ENCODE results near the gene MOB2.

MOB2 gene, protein sequence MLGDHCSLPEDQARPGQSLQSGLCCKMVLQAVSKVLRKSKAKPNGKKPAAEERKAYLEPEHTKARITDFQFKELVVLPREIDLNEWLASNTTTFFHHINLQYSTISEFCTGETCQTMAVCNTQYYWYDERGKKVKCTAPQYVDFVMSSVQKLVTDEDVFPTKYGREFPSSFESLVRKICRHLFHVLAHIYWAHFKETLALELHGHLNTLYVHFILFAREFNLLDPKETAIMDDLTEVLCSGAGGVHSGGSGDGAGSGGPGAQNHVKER

DNA sequence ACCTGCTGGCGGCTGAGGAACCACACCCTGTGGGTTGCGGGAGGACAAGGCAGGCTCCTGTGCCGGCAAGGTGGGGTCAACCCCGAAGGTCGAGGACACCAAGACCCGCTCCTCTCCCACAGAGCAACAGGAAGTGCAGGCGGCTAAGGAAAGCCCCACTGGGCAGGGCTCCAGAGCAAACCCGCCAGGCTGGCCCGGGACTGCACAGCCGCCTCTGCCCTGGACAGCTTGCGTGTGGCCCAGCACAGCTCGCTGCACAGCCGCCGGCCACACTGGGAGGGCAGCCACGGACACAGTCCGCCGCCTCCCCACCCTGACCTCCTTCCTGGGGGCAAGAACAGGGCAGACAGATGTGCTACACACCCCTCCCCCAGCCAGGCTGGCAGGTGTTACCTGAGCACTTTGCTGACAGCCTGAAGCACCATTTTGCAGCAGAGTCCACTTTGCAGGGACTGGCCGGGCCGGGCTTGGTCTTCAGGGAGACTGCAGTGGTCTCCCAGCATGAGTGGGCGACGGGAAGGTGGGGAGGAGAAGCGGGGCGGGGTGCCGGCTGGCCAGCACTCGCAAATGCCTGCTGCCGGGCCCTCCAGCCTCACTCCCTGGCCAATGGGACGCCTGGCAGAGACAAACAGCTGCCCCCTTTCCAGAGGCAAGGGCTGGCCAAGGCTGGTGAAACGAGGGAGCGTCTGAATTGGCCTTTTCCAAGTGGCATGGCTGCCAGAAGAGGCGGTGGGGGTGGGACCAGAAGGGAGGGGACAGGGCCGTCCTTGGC, at the start of gene MOB2:
Gene MOB2, minus strand, starts transcription at position 726 of the 772 bp plus-strand sequence. Its CDS starts 223 bp downstream, at position 503.
- Histone ChIP-seq H3K4me1 (no peaks in the 10 kb centered on the region), H3K9ac (no peak within 1 kb of the TSS), H3K4me3 (ENCODE audit: low read depth, low read length) (no peak within 1 kb of the TSS), H3K4me2 (ENCODE audit: low read length) (peak within 1 kb of the TSS; percentile 38), H3K27me3 (ENCODE audit: control insufficient read depth, insufficient read depth, low read length) (no peaks in the 10 kb centered on the region), H3K79me2 (peaks cover 38% of the 10 kb centered on the region), H3K27ac (no peak within 1 kb of the TSS), H2AFZ (no peak within 1 kb of the TSS), H3K36me3 (ENCODE audit: control insufficient read depth, insufficient read depth, low read length) (no peaks in the 10 kb centered on the region), H3K9me3 (ENCODE audit: control insufficient read depth, low read length) (no peaks in the 10 kb centered on the region)
- TF ChIP-seq, protein P1, sequence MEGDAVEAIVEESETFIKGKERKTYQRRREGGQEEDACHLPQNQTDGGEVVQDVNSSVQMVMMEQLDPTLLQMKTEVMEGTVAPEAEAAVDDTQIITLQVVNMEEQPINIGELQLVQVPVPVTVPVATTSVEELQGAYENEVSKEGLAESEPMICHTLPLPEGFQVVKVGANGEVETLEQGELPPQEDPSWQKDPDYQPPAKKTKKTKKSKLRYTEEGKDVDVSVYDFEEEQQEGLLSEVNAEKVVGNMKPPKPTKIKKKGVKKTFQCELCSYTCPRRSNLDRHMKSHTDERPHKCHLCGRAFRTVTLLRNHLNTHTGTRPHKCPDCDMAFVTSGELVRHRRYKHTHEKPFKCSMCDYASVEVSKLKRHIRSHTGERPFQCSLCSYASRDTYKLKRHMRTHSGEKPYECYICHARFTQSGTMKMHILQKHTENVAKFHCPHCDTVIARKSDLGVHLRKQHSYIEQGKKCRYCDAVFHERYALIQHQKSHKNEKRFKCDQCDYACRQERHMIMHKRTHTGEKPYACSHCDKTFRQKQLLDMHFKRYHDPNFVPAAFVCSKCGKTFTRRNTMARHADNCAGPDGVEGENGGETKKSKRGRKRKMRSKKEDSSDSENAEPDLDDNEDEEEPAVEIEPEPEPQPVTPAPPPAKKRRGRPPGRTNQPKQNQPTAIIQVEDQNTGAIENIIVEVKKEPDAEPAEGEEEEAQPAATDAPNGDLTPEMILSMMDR (IDR thresholded peaks at IDR 0.05): no peak

DNA sequence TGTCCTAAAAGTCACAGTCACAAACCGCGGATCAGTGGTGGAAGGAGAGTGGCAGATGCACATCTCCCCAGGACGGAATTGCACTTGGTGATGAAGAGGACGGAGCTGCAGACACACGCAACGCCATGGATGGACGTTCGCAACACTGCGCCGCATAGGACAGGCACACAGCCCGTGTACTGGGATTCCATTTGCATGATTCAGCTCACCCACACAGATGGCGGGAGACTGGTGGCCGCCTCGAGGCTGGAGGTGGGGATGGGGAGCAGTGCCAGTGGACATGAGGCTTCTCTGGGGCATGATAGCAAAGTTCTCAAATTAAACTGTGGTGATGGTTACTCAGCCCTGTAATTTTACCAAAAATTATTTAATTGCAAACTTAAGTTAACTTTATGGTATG, 48.1 kb upstream of the MOB2 start:
- Histone ChIP-seq H3K4me1 (peaks cover 7% of the 10 kb centered on the region), H3K4me2 (ENCODE audit: low read length) (no peak overlapping the region), H3K79me2 (peaks cover 62% of the 10 kb centered on the region), H3K27ac (no peak overlapping the region), H3K36me3 (ENCODE audit: control insufficient read depth, insufficient read depth, low read length) (no peaks in the 10 kb centered on the region), H3K27me3 (ENCODE audit: control insufficient read depth, insufficient read depth, low read length) (no peaks in the 10 kb centered on the region), H3K9ac (no peak overlapping the region), H3K9me3 (ENCODE audit: control insufficient read depth, low read length) (no peaks in the 10 kb centered on the region), H2AFZ (no peak overlapping the region), H3K4me3 (ENCODE audit: low read depth, low read length) (no peak overlapping the region)
- TF ChIP-seq, protein P1 (IDR thresholded peaks at IDR 0.05): no peak

DNA sequence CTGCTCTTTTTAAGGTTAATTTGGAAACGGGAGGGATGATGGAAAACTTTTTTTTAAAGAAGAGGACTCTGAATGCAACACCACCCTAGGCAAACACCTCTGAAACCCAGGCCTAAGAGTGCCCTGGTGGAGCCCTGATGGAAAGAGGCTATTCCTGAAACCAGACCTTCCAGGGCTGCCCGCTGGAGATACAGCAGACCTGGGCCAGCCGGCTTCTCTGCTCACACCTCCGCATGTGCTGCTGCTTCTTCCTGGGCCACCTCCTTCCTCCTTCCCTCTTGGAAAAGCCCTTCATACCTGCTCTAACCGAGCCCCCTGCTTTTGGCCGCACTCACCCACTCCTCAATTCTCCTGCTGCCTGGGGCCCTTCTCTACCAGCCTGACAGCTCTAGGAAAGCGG, 47.6 kb upstream of the MOB2 start:
- H3K4me3 ChIP-seq (ENCODE audit: low read depth, low read length): no peak overlapping the region
- no peaks in the 10 kb centered on the region for H3K27me3 ChIP-seq (ENCODE audit: control insufficient read depth, insufficient read depth, low read length)
- TF ChIP-seq, protein P1 (IDR thresholded peaks at IDR 0.05): no peak
- no peak overlapping the region for H2AFZ ChIP-seq
- no peak overlapping the region for H3K9ac ChIP-seq
- peaks cover 67% of the 10 kb centered on the region for H3K79me2 ChIP-seq
- H3K9me3 ChIP-seq (ENCODE audit: control insufficient read depth, low read length): no peaks in the 10 kb centered on the region
- no peak overlapping the region for H3K27ac ChIP-seq
- H3K4me1 ChIP-seq: peaks cover 7% of the 10 kb centered on the region
- H3K36me3 ChIP-seq (ENCODE audit: control insufficient read depth, insufficient read depth, low read length): no peaks in the 10 kb centered on the region
- H3K4me2 ChIP-seq (ENCODE audit: low read length): no peak overlapping the region

DNA sequence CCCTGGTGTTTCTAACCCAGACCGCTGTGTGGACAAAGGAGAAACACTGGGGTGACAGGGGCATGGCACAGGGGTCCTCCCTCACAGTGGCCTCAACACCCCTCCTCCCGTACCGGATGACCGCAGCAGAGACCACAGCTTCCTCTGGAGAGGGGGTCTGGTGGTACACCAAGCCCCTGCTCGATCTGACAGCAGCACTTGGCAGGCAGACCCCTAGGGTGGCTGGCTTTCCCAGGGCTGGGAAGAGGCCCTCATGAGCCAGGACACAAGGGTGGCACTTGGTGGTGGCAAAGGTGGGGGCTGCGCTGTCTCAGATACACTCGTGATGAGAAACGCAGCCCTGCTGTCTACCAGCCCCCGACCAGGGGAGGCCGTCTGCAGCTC, 46.8 kb upstream of the MOB2 start:
- TF ChIP-seq, protein P1 (IDR thresholded peaks at IDR 0.05): no peak
- Histone ChIP-seq H3K9me3 (ENCODE audit: control insufficient read depth, low read length) (no peaks in the 10 kb centered on the region), H3K79me2 (peaks cover 74% of the 10 kb centered on the region), H3K4me1 (peaks cover 7% of the 10 kb centered on the region), H3K9ac (no peak overlapping the region), H3K4me2 (ENCODE audit: low read length) (no peak overlapping the region), H3K36me3 (ENCODE audit: control insufficient read depth, insufficient read depth, low read length) (no peaks in the 10 kb centered on the region), H2AFZ (no peak overlapping the region), H3K27ac (peak overlapping the region; percentile 44), H3K27me3 (ENCODE audit: control insufficient read depth, insufficient read depth, low read length) (no peaks in the 10 kb centered on the region), H3K4me3 (ENCODE audit: low read depth, low read length) (no peak overlapping the region)

Measured in parathyroid adenoma (tissue), 2 donors.